GM12891 (cell line): ENCODE measurements around the gene PRDM13.
"Not testable (repeated sequence)": the region's sequence is repeated elsewhere in the genome, so short reads cannot be mapped to it uniquely, and the experiment has no call there.

Source experiments
- DNase-seq: peaks from one replicate; pipeline ENCODE4 v3.0.0; 2011; ENCODE audit warnings: low spot score; ENCODE audit not compliant: insufficient read length
- FAIRE-seq: peaks from 2 replicates; lab custom pipeline; 2011; peaks lifted over from hg19 to GRCh38; lab: Jason Lieb, UNC
- PAX5 ChIP-seq: IDR thresholded peaks from 2 replicates; pipeline ENCODE4 v1.6.1; 2011; ENCODE audit warnings: low read length, moderate library complexity, mild to moderate bottlenecking; ENCODE audit not compliant: insufficient read depth, severe bottlenecking
- POLR2A ChIP-seq: IDR thresholded peaks from 2 replicates; pipeline ENCODE4 v1.6.1; 2011; ENCODE audit warnings: low read depth, low read length, control low read depth
- POLR2AphosphoS5 ChIP-seq: IDR thresholded peaks from 2 replicates; pipeline ENCODE4 v1.6.1; 2011; ENCODE audit warnings: low read depth, low read length, control low read depth
- POU2F2 ChIP-seq: IDR thresholded peaks from 2 replicates; pipeline ENCODE4 v1.6.1; 2011; ENCODE audit warnings: low read depth, mild to moderate bottlenecking, control low read depth, low read length, moderate library complexity
- SPI1 ChIP-seq: IDR thresholded peaks from 2 replicates; pipeline ENCODE4 v1.6.1; 2011; ENCODE audit warnings: low read depth, low read length, control low read depth
- TAF1 ChIP-seq: IDR thresholded peaks from 2 replicates; pipeline ENCODE4 v1.6.1; 2011; ENCODE audit warnings: low read depth, low read length, control low read depth

PRDM13 gene

DNA sequence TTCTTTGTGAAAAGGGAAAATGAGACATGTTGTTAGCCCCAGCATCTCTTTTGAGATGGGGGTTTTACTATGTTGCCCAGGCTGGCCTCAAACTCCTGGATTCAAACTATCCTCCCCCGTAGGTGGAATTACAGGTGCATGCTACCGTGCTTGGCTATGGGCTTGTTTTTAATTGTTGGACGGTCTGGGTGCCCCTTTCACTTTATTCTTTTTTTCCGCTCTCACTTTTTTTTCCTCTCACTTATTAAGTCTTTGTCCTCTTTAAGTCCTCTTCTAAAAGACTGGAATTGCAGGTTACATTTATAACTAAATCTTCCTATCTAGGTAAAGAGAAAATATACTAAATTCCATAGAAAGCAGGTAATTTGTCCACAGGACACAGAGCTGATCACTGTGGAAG, 18.8 kb upstream of the PRDM13 start:
- DNase-seq (no peak), FAIRE-seq (no peak)
- no peak for TF ChIP-seq TAF1
- no peak for TF ChIP-seq PAX5

DNA sequence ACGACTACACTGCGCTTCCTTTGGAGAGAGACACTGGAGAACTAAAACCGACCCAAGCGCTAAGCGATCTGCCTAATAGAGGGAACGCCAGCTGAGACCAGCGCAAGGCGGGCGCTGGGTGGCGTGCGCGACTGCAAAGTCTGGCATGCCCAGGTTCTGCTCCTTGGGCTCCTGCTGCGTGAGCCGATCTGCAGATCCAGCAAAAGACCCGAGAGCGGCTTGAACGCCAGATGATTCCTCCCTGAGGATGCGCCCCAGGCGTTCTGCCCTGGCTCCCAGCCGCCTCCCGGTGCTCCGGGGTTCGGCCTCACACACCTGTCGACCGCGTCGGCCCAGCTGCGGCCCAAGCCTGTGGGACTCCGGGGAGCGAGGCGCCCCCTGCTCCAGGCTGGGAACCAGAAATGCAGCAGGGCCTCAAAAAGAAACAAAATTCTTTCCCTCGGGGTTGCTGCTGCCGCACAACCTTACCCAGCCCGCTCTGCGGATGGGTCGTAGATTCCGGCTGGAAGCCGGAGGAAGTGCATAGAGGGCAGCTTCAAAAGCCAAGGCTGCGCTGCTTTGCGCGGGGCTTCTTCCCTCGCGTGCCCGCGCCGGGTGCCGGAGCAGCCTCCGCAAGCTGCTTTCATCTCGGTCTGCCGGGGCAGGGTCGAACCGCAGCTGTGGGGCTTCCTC, 17.9 kb upstream of the PRDM13 start:
- DNase-seq (peak; percentile 40), FAIRE-seq (peak; percentile 88)
- TF ChIP-seq PAX5 (no peak), POLR2AphosphoS5 (no peak), SPI1 (no peak), POLR2A (no peak), TAF1 (no peak), POU2F2 (no peak)

DNA sequence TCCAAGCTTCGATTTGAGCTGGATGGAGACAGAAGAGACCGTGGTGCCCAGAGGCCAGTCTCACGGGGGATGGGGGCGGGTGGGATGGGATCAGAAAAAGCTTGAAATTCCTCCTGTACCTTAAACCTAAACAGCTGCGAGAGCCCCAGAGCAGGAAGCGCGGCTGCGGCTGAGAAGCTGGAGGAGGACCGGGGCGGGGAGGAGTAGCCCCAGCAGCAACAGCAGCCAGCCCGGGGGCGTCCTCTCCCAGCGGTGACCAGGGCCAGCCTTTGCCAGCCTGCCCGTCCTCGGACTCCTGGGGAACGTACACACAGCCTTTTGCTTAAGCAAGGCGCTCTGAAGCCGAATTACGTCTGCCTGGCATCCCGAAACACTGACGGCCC, 17.4 kb upstream of the PRDM13 start:
- no peak for TF ChIP-seq POU2F2
- DNase-seq = no peak
- FAIRE-seq = no peak

DNA sequence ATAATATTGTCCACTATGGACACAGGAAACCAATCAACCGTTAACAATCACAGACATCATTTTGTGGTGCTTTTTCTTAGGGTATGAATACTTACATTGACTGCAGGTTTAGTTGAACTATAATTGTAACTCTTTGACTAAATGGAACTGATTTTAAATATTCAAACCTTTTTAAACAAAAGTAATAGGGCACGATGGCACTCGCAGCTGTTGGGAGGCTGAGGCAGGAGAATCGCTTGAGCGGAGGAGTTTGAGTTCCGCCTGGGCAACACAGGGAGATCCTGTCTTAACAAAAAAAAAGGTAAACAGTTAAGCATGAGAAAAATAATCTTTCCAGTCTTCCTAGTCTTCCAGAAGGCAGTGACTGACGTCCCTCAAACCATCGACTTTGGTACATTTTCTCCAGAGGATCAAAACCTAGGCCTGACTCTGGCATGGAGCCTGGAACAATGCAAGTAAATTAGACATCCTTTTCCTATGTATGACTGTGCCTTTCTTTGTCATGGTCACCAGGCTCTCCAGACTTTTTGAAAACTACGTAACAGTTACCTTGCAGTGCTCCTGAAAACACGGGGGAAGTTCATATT, 16.6 kb upstream of the PRDM13 start:
- no peak for DNase-seq
- TF ChIP-seq SPI1 (no peak), POLR2A (no peak), PAX5 (no peak), POU2F2 (no peak), TAF1 (no peak), POLR2AphosphoS5 (no peak)
- no peak for FAIRE-seq

DNA sequence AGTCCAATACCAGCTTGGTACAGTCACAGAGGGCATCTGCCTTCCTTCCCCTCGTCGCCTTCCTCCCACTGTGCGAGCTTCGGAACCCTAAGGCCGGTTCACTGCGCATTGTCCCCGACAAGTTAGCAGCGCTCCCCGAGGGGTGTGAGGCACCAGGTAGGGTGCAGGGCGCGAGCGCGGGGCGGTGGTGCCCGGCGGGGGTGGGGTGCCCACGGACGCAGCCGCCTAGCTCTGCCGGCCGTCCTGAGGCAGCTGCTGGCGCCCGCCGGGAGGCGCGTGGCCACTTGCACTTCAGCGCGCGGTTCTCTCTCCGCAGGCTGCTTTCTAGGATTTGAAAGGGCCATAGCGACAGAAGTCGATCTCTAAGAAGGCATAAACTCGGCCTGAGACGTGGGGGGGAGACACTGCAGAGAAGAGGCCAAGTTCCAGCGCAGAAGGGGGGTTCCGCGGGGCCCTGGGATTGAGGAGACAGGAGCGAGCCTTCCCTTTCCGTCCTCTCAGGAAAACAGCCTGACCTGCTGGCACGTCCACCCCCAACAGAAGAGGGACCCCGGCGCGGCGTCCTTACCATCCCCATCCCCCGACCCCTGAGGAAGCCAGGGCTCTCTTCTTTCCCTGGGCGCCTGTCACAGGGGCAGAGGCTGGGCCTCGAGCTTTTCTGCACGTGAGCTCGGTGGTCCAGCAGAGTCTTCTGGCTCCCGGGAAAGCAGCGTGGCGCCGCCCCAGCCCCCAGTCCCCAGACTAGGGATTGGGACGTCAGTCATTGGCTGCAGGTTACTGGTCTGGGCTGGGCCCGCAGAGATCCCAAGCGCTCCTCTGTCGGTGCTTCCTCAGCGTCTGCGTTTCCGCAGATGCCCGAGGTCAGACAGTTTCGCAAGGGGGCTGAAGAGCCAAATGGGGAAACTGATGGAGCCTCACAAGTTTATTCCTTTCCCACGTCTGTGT, 15.6 kb upstream of the PRDM13 start:
- FAIRE-seq = no peak
- TF ChIP-seq POU2F2 (no peak), POLR2A (no peak), POLR2AphosphoS5 (no peak), PAX5 (no peak), TAF1 (no peak), SPI1 (no peak)

DNA sequence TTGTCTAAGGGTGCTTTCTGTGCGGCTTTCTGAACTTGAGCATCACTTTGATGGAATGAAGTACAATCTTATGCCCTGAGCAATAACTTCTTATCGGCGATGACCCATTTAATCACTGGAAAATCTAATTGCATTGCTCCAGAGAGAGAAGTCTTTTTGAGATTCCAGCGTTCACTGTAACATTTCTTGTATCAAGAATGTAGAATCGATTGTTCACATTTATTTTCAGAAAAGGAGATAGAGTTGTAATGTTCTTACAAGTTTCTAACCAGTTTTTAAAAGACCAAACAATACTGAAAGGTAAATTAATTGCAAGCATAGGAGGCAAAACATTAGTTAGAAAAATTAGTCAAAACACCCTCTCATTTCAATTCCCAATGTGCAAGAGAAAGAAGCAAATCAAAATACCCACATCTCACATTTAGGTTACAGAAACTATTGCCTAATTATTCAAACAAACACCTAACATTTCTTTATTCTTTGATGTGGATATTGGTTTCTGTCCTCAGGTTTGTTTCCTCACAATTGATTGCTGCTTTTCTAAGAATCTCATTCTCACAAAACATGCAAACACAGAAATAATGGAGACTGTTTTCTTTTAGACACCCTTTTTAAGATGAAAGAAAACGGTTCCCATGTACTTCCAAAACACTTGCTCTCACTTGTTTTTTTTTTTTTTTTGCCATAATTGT, 14.8 kb upstream of the PRDM13 start:
- TF ChIP-seq POLR2AphosphoS5 = no peak
- TF ChIP-seq POLR2A = no peak
- TF ChIP-seq PAX5 = no peak
- TF ChIP-seq POU2F2 = no peak
- no peak for TF ChIP-seq TAF1
- no peak for TF ChIP-seq SPI1
- DNase-seq = no peak
- FAIRE-seq = no peak

More for the DNA sequence above, 15.6 kb upstream of the PRDM13 start:
- DNase-seq = no peak

DNA sequence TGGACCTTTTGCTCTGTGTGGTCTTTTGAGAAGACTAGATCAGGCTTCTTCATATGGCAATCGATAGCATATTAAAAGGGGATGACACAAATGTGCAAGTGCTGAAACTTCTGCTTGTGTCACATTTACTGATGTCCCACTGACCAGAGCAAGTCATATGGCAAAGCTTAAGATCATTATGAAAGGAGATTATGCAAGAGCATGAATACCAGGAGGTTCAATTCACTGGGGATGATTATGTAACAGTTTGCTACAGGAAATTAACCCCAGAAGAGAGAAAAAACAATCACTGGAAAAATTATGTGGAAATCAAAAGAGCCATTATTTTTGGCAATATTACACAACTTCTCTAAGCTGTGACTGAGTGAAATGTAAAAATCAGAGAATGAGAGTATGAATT, 13.7 kb upstream of the PRDM13 start:
- TF ChIP-seq TAF1 (no peak), SPI1 (no peak), POU2F2 (no peak), PAX5 (no peak), POLR2AphosphoS5 (no peak)
- DNase-seq (no peak), FAIRE-seq (no peak)

DNA sequence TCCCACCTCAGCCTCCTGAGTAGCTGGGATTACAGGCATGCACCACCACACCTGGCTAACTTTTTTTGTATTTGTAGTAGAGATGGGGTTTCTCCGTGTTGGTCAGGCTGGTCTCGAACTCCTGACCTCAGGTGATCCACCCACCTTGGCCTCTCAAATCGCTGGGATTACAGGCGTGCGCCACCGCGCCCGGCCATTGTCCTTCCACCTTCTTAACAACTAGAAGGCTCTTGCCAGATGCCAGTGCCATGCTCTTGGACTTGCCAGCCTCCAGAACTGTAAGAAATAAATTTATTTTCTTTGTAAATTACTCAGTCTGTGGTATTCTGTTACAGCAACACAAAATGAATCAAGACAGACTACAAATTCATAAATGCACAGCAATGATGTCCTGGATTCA, 11.9 kb upstream of the PRDM13 start:
- DNase-seq, FAIRE-seq: not testable (repeated sequence)

DNA sequence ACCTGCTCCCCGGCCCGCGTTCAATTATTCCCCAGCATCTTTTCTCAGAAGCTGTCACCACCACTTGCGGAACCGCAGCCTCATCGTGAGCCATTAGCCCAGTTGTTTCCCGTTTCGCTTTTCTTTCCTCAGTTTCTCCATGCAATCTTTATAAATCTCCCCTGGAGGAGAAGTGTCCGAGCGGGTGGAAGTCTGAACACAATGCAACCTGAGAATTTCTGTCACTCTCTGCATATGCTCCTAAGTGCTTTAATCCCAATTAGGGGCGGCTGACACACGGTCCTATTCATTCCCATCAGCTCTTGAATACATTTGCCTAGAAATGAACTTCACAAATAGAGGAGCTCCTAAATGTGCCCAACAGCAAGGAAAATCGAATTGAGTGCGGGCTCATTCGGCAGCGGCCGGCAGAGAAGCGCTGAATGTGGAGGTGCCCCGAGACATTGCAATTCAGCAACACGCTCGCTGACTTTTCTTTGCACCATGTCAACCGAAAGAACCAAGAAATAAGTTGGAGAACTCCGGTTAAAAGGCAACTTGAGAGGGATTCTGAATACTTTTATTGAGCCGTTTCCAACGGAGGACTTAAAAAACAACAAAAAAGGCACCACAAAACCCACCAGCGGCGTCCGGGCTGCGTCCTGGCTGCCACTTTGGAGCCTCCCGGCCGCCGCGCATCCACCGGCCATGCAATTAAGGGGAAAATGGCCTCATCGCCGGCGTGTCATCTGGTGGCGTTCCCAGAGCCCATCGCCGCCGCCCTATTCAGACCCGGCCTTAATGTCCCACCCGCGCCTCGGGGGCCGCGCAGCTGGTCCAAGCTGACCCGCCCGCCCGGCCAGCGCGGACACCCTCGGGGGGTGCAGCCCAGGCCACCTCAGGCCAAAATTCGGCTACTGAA, 3.9 kb upstream of the PRDM13 start:
- TF ChIP-seq POU2F2 = no peak
- no peak for TF ChIP-seq TAF1
- no peak for TF ChIP-seq POLR2A
- no peak for TF ChIP-seq PAX5
- no peak for TF ChIP-seq POLR2AphosphoS5
- no peak for TF ChIP-seq SPI1
- DNase-seq (no peak), FAIRE-seq (no peak)
